Spleen (tissue), 7 donors: ENCODE data around the gene EIF3L.

Experiments
- CTCF ChIP-seq, 11 experiments: fragments of 200-600 bp in 7 of 11; fragments of 450-650 bp in 4 of 11; sonication (generic) in 4 of 11; IDR thresholded peaks in 8 of 11; conservative IDR thresholded peaks in 3 of 11; 1 replicate in 7 of 11; 2 replicates in 4 of 11; pipeline versions ENCODE4 v1.4.0 to v1.8.0; 2016 to 2021; ENCODE audit warnings: antibody characterized with exemption in 11 of 11, inconsistent platforms in 4 of 11, mild to moderate bottlenecking in 1 of 11
- POLR2A ChIP-seq, 3 donors: fragments of 450-650 bp; IDR thresholded peaks; one replicate each; pipeline ENCODE4 v1.5.1; 2017; ENCODE audit warnings: antibody characterized with exemption in 3 of 3, mild to moderate bottlenecking in 1 of 3
- donor health status: DM: no; HTN: no; CAD: no; lungs with moderate emphysema.
- donor health status: DM: no; HTN: no; CAD: no.
- donor health status: DM: no; HTN: no; CAD: no.

GRCh38 chr22:37892566-37893335 lies 43.5 kb downstream of the EIF3L start:
- no peak for TF ChIP-seq CTCF (IDR thresholded peaks at IDR 0.05 in 8 of 11, conservative IDR thresholded peaks at IDR 0.05 in 3 of 11)
- TF ChIP-seq POLR2A (IDR thresholded peaks at IDR 0.05), result no peak
